H9 (cell line): ENCODE measurements around the gene TNNT2. TPM values are rescaled to one million over a fixed set of nuclear protein-coding genes. Genes with fewer than 3 reads are reported as not detected.

Experiments
- DNase-seq: peaks from one replicate; pipeline ENCODE4 v3.0.0-alpha.2; 2017
- H2AFZ ChIP-seq: one replicate; pipeline ENCODE4 v1.6.1; 2013; ENCODE audit warnings: mild to moderate bottlenecking, low read length, control low read depth, moderate library complexity
- H2AK5ac ChIP-seq: 2 replicates; pipeline ENCODE4 v1.6.1; 2013; ENCODE audit warnings: low read length, control low read depth, mixed read lengths; ENCODE audit not compliant: insufficient read length
- H2BK120ac ChIP-seq: one replicate; pipeline ENCODE4 v1.6.1; 2013; ENCODE audit warnings: low read depth, mild to moderate bottlenecking, low read length, control low read depth, inconsistent platforms; ENCODE audit not compliant: poor library complexity, severe bottlenecking
- H2BK12ac ChIP-seq: 2 replicates; pipeline ENCODE4 v1.6.1; 2013; ENCODE audit warnings: low read length, control low read depth, mixed read lengths, low read depth; ENCODE audit not compliant: insufficient read length
- H2BK15ac ChIP-seq: 2 replicates; pipeline ENCODE4 v1.6.1; 2013; ENCODE audit warnings: low read depth, low read length, control low read depth
- H2BK20ac ChIP-seq: one replicate; pipeline ENCODE4 v1.6.1; 2013; ENCODE audit warnings: low read depth, mild to moderate bottlenecking, low read length, control low read depth, inconsistent platforms; ENCODE audit not compliant: poor library complexity, severe bottlenecking
- H2BK5ac ChIP-seq: 2 replicates; pipeline ENCODE4 v1.6.1; 2013; ENCODE audit warnings: low read length, control low read depth, mixed read lengths; ENCODE audit not compliant: insufficient read length
- H3K14ac ChIP-seq: 2 replicates; pipeline ENCODE4 v1.6.1; 2013; ENCODE audit warnings: low read length, control low read depth; ENCODE audit not compliant: insufficient read depth
- H3K18ac ChIP-seq: 2 replicates; pipeline ENCODE4 v1.6.1; 2013; ENCODE audit warnings: low read depth, mild to moderate bottlenecking, mixed read lengths, low read length, control low read depth; ENCODE audit not compliant: insufficient read length
- H3K23ac ChIP-seq: 2 replicates; pipeline ENCODE4 v1.6.1; 2013; ENCODE audit warnings: low read length, control low read depth, mixed read lengths, low read depth; ENCODE audit not compliant: insufficient read length
- H3K23me2 ChIP-seq: 2 replicates; pipeline ENCODE4 v1.6.1; 2013; ENCODE audit warnings: low read depth, mild to moderate bottlenecking, mixed read lengths, low read length, control low read depth; ENCODE audit not compliant: insufficient read length, poor library complexity, severe bottlenecking
- H3K27ac ChIP-seq: 2 replicates; pipeline ENCODE4 v1.5.1; 2013; ENCODE audit warnings: low read length, control low read depth, mixed read lengths, low read depth; ENCODE audit not compliant: insufficient read length
- H3K27me3 ChIP-seq: 2 replicates; pipeline ENCODE4 v1.6.1; 2013; ENCODE audit warnings: low read length, control low read depth, inconsistent platforms; ENCODE audit not compliant: insufficient read depth
- H3K4ac ChIP-seq: 2 replicates; pipeline ENCODE4 v1.6.1; 2013; ENCODE audit warnings: low read depth, mild to moderate bottlenecking, control low read depth, inconsistent platforms, low read length, moderate library complexity
- H3K4me1 ChIP-seq: 2 replicates; pipeline ENCODE4 v1.6.1; 2013; ENCODE audit warnings: low read length, control low read depth, inconsistent platforms; ENCODE audit not compliant: insufficient read depth
- H3K4me2 ChIP-seq: 2 replicates; pipeline ENCODE4 v1.6.1; 2013; ENCODE audit warnings: low read length, control low read depth, mixed read lengths; ENCODE audit not compliant: insufficient read length, insufficient read depth
- H3K56ac ChIP-seq: 2 replicates; pipeline ENCODE4 v1.6.1; 2013; ENCODE audit warnings: low read depth, mild to moderate bottlenecking, mixed read lengths, low read length, control low read depth; ENCODE audit not compliant: insufficient read length
- H3K79me1 ChIP-seq: 2 replicates; pipeline ENCODE4 v1.6.1; 2013; ENCODE audit warnings: low read depth, mild to moderate bottlenecking, moderate library complexity, low read length, control low read depth, inconsistent platforms; ENCODE audit not compliant: insufficient read depth, poor library complexity, severe bottlenecking
- H3K79me2 ChIP-seq: 2 replicates; pipeline ENCODE4 v1.6.1; 2013; ENCODE audit warnings: low read length, control low read depth, inconsistent platforms; ENCODE audit not compliant: insufficient read depth
- H3K9ac ChIP-seq: 2 replicates; pipeline ENCODE4 v1.6.1; 2013; ENCODE audit warnings: low read length, control low read depth, mixed read lengths; ENCODE audit not compliant: insufficient read length; ENCODE audit errors: extremely low read depth
- H3K9me3 ChIP-seq: one replicate; pipeline ENCODE4 v1.6.1; 2013; ENCODE audit warnings: low read depth, low read length, inconsistent platforms; ENCODE audit not compliant: control insufficient read depth
- H3T11ph ChIP-seq: one replicate; pipeline ENCODE4 v1.6.1; 2013; ENCODE audit warnings: mild to moderate bottlenecking, low read length, control low read depth, inconsistent platforms
- H4K20me1 ChIP-seq: one replicate; pipeline ENCODE4 v1.6.1; 2013; ENCODE audit not compliant: control insufficient read depth, insufficient read length, insufficient read depth
- H4K5ac ChIP-seq: 2 replicates; pipeline ENCODE4 v1.6.1; 2013; ENCODE audit warnings: low read depth, mild to moderate bottlenecking, mixed read lengths, low read length, control low read depth; ENCODE audit not compliant: insufficient read length
- H4K8ac ChIP-seq: replicated peaks from 2 replicates; pipeline ENCODE4 v1.6.1; 2013; ENCODE audit warnings: low read length, control low read depth, mixed read lengths, low read depth; ENCODE audit not compliant: insufficient read length
- H4K91ac ChIP-seq: 2 replicates; pipeline ENCODE4 v1.6.1; 2013; ENCODE audit warnings: low read depth, mild to moderate bottlenecking, moderate library complexity, mixed read lengths, low read length, control low read depth; ENCODE audit not compliant: insufficient read length
- H3K27ac Mint-ChIP-seq, 3 experiments: 2 replicates in 2 of 3; 3 replicates in 1 of 3; pipeline ENCODE4 v1.8.0; 2020 to 2021; ENCODE audit warnings: mixed read lengths in 3 of 3, mild to moderate bottlenecking in 1 of 3, moderate library complexity in 1 of 3
- H3K27me3 Mint-ChIP-seq: 2 replicates; pipeline ENCODE4 v1.8.0; 2021; ENCODE audit warnings: low read depth, mild to moderate bottlenecking, moderate library complexity, mixed read lengths
- H3K36me3 Mint-ChIP-seq, 3 experiments: 2 replicates in 2 of 3; 3 replicates in 1 of 3; pipeline ENCODE4 v1.8.0; 2020 to 2021; ENCODE audit warnings: low read depth in 3 of 3, mixed read lengths in 3 of 3; ENCODE audit not compliant: insufficient read depth in 1 of 3
- H3K4me1 Mint-ChIP-seq, 2 experiments: 2 replicates each; pipeline ENCODE4 v1.8.0; 2020; ENCODE audit warnings: mixed read lengths in 2 of 2
- H3K4me3 Mint-ChIP-seq, 2 experiments: 2 replicates in 1 of 2; 3 replicates in 1 of 2; pipeline ENCODE4 v1.8.0; 2020 to 2021; ENCODE audit warnings: mild to moderate bottlenecking in 2 of 2, mixed read lengths in 2 of 2, moderate library complexity in 1 of 2
- H3K9me3 Mint-ChIP-seq, 2 experiments: 2 replicates in 1 of 2; 3 replicates in 1 of 2; pipeline ENCODE4 v1.8.0; 2020; ENCODE audit warnings: mild to moderate bottlenecking in 2 of 2, mixed read lengths in 2 of 2, moderate library complexity in 1 of 2
- WGBS: extraction: QIAGEN DNeasy Blood & Tissue Kit; methylation state at CpG from one replicate; pipeline ENCODE4 v1.1.7; 2013; ENCODE audit warnings: missing lambda C conversion rate, low lambda C conversion rate, mixed read lengths; ENCODE audit not compliant: insufficient read length; ENCODE audit errors: extremely low coverage; 5-methylcytosine and 5-hydroxymethylcytosine counted together
- total RNA-seq: library from RNA; stranded (reverse); gene quantifications from 2 replicates; pipeline ENCODE4 v1.2.1, GENCODE V29; 2021
- TF ChIP-seq, protein P1 (sequence below): fragments of 200-600 bp; sonication (generic); conservative IDR thresholded peaks from 3 replicates; pipeline ENCODE4 v1.8.0; 2021; ENCODE audit warnings: antibody characterized with exemption, mild to moderate bottlenecking

Gene TNNT2
- total RNA-seq, 1 experiment from 2014 or later, result 8.6 TPM

DNA sequence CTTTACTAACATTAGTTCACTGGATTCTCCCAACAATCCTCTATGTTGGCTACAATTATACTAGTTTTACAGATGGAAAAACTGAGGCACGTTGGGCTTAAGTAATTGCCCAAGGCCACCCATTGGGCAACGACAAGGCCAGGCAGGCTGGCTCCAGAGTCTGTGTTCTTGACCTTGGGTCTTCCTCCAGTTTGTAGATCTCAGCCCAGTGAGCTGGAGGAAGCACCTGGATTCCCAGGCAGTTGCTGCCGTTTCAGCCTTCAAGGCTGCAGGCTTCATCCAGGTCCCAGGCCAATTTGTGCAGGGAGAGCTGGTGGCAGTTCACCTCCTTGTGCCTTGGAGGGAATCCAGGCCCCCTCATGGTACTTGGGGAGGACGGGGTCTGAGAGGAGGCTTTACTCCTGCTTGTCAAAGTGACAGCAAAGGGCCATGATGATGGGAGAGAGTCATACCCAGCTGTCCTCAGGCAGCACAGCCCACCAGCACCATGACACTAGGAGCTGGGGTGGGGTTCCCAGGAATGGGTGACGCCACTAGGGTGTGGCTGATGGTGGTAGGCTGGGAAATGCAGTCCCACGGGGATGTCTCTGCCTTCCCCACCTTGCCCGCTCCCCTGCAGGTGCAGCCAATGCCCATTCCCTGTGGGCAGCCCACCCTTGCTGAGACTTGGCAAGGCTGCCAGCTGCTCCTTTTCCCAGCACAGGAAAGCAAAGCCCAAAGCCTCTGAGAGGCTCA is 67.1 kb downstream of the TNNT2 start:
- H3K79me2 ChIP-seq, result no peaks in the 10 kb centered on the region; the same call in 1 of the 2 replicates
- H4K20me1 ChIP-seq, result no peaks in the 10 kb centered on the region
- no peak overlapping the region for H3K56ac ChIP-seq
- H4K5ac ChIP-seq, result no peak overlapping the region
- H3K14ac ChIP-seq, result no peak overlapping the region
- no CpG with 5 or more reads among the region's 7 CpGs for WGBS
- no peaks in the 10 kb centered on the region for H3K23me2 ChIP-seq
- no peak overlapping the region for H4K8ac ChIP-seq
- peaks cover 55% of the 10 kb centered on the region for H3K27me3 Mint-ChIP-seq
- H3K27me3 ChIP-seq, result no peaks in the 10 kb centered on the region; the same call in 1 of the 2 replicates
- no peak overlapping the region for H4K91ac ChIP-seq
- no peak overlapping the region for H2BK5ac ChIP-seq
- peaks cover 21 to 38% of the 10 kb centered on the region in 2 experiments for H3K4me1 Mint-ChIP-seq
- H2BK12ac ChIP-seq, result no peak overlapping the region
- H3K23ac ChIP-seq, result no peak overlapping the region
- H2BK15ac ChIP-seq, result no peak overlapping the region
- H3K36me3 Mint-ChIP-seq, result no peaks in the 10 kb centered on the region
- H3K9me3 ChIP-seq, result no peaks in the 10 kb centered on the region
- TF ChIP-seq, protein P1, sequence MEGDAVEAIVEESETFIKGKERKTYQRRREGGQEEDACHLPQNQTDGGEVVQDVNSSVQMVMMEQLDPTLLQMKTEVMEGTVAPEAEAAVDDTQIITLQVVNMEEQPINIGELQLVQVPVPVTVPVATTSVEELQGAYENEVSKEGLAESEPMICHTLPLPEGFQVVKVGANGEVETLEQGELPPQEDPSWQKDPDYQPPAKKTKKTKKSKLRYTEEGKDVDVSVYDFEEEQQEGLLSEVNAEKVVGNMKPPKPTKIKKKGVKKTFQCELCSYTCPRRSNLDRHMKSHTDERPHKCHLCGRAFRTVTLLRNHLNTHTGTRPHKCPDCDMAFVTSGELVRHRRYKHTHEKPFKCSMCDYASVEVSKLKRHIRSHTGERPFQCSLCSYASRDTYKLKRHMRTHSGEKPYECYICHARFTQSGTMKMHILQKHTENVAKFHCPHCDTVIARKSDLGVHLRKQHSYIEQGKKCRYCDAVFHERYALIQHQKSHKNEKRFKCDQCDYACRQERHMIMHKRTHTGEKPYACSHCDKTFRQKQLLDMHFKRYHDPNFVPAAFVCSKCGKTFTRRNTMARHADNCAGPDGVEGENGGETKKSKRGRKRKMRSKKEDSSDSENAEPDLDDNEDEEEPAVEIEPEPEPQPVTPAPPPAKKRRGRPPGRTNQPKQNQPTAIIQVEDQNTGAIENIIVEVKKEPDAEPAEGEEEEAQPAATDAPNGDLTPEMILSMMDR, result no peak
- no peak overlapping the region for H3K4ac ChIP-seq
- H3K18ac ChIP-seq, result no peak overlapping the region
- H3K27ac ChIP-seq, result no peak overlapping the region
- H2BK120ac ChIP-seq, result no peak overlapping the region
- H3K4me2 ChIP-seq, result no peak overlapping the region
- no peak overlapping the region for H3T11ph ChIP-seq
- no peak overlapping the region for H3K4me3 Mint-ChIP-seq
- DNase-seq, result no peak
- no peak overlapping the region for H2AK5ac ChIP-seq
- no peak overlapping the region for H3K9ac ChIP-seq
- no peaks in the 10 kb centered on the region for H3K79me1 ChIP-seq
- no peak overlapping the region for H2AFZ ChIP-seq
- H2BK20ac ChIP-seq, result no peak overlapping the region
- H3K9me3 Mint-ChIP-seq, result no peaks in the 10 kb centered on the region
- H3K27ac Mint-ChIP-seq, result no peak overlapping the region
- H3K4me1 ChIP-seq, result no peaks in the 10 kb centered on the region; the same call in 1 of the 2 replicates
